IMR-90 (cell line): ENCODE data around the gene PCCA. TPM values are rescaled to one million over a fixed set of nuclear protein-coding genes. Genes with fewer than 3 reads are reported as not detected.

ENCODE experiments used
- ATAC-seq: fragments of 200-7000 bp; cut with Tn5 transposase; 2 replicates; pipeline ENCODE4 v1.9.1; 2020; ENCODE audit warnings: low read depth, mild to moderate bottlenecking, moderate library complexity
- BruUV-seq: library from RNA; stranded (reverse); fragments of 400-500 nt; replicated peaks from 2 replicates; lab custom pipeline; 2021; lab: Mats Ljungman, UMichigan
- CTCF ChIA-PET: fragments of 300-600 bp; formaldehyde crosslinking; extraction: SDS; loops from one replicate; lab custom pipeline; 2021; ENCODE audit warnings: antibody characterized with exemption; lab: Yijun Ruan, JAX
- POLR2A ChIA-PET: fragments of 300-600 bp; sonication (Branson Sonifier 250); formaldehyde crosslinking; loops from one replicate; lab custom pipeline; 2022; ENCODE audit warnings: antibody characterized with exemption; ENCODE audit not compliant: unreplicated experiment; lab: Charles Lee
- DNase-seq: peaks from one replicate; pipeline ENCODE4 v3.0.0; 2013
- H2AFZ ChIP-seq: replicated peaks from 2 replicates; pipeline ENCODE3; 2013; ENCODE audit warnings: low read length, mild to moderate bottlenecking; ENCODE audit not compliant: poor library complexity
- H2AK5ac ChIP-seq: 2 replicates; pipeline ENCODE4 v1.6.1; 2013; ENCODE audit warnings: low read depth, low read length, inconsistent platforms
- H2AK9ac ChIP-seq: replicated peaks from 2 replicates; pipeline ENCODE3; 2013; ENCODE audit warnings: mild to moderate bottlenecking, low read depth, low read length, moderate library complexity; ENCODE audit not compliant: poor library complexity
- H2BK120ac ChIP-seq: 2 replicates; pipeline ENCODE4 v1.6.1; 2013; ENCODE audit warnings: low read depth, low read length, inconsistent platforms
- H2BK15ac ChIP-seq: 3 replicates; pipeline ENCODE4 v1.6.1; 2013; ENCODE audit warnings: low read depth, low read length, inconsistent platforms
- H2BK20ac ChIP-seq: 2 replicates; pipeline ENCODE4 v1.6.1; 2013; ENCODE audit warnings: low read depth, mild to moderate bottlenecking, inconsistent platforms, low read length, moderate library complexity
- H2BK5ac ChIP-seq: 2 replicates; pipeline ENCODE4 v1.6.1; 2013; ENCODE audit warnings: mild to moderate bottlenecking, low read depth, low read length, inconsistent platforms; ENCODE audit not compliant: poor library complexity, severe bottlenecking
- H3K14ac ChIP-seq: replicated peaks from 2 replicates; pipeline ENCODE4 v1.6.1; 2013; ENCODE audit warnings: low read depth, low read length, inconsistent platforms
- H3K18ac ChIP-seq: 2 replicates; pipeline ENCODE4 v1.6.1; 2013; ENCODE audit warnings: low read depth, low read length, control low read depth
- H3K23ac ChIP-seq: 2 replicates; pipeline ENCODE4 v1.6.1; 2013; ENCODE audit warnings: low read depth, low read length, inconsistent platforms
- H3K27ac ChIP-seq: 2 replicates; pipeline ENCODE4 v1.5.1; 2013; ENCODE audit warnings: mild to moderate bottlenecking, control low read depth, low read length; ENCODE audit not compliant: insufficient read depth
- H3K27me3 ChIP-seq: 2 replicates; pipeline ENCODE4 v1.6.1; 2013; ENCODE audit warnings: low read length; ENCODE audit not compliant: control insufficient read depth, insufficient read depth
- H3K36me3 ChIP-seq: 2 replicates; pipeline ENCODE4 v1.6.1; 2013; ENCODE audit warnings: low read length, mixed read lengths; ENCODE audit not compliant: control insufficient read depth, insufficient read depth
- H3K4ac ChIP-seq: 2 replicates; pipeline ENCODE4 v1.6.1; 2013; ENCODE audit warnings: low read depth, low read length, inconsistent platforms
- H3K4me1 ChIP-seq: 2 replicates; pipeline ENCODE4 v1.6.1; 2013; ENCODE audit warnings: low read length, mixed read lengths; ENCODE audit not compliant: control insufficient read depth, insufficient read depth
- H3K4me2 ChIP-seq: 2 replicates; pipeline ENCODE4 v1.6.1; 2013; ENCODE audit warnings: low read depth, mild to moderate bottlenecking, control low read depth, low read length, moderate library complexity
- H3K4me3 ChIP-seq: 2 replicates; pipeline ENCODE4 v1.5.1; 2013; ENCODE audit warnings: low read depth, mild to moderate bottlenecking, control low read depth, low read length, moderate library complexity; ENCODE audit not compliant: insufficient read depth
- H3K56ac ChIP-seq: 2 replicates; pipeline ENCODE4 v1.6.1; 2013; ENCODE audit warnings: low read length, inconsistent platforms; ENCODE audit not compliant: insufficient read depth; ENCODE audit errors: extremely low read depth
- H3K79me1 ChIP-seq, 2 experiments: 2 replicates each; pipeline ENCODE4 v1.6.1; 2013; ENCODE audit warnings: low read length in 2 of 2, inconsistent platforms in 1 of 2, low read depth in 1 of 2
- H3K9ac ChIP-seq: 2 replicates; pipeline ENCODE4 v1.6.1; 2013; ENCODE audit warnings: low read depth, low read length, control low read depth
- H3K9me1 ChIP-seq: 2 replicates; pipeline ENCODE4 v1.6.1; 2013; ENCODE audit warnings: low read length, inconsistent platforms; ENCODE audit not compliant: insufficient read depth
- H3K9me3 ChIP-seq: 2 replicates; pipeline ENCODE4 v1.6.1; 2013; ENCODE audit warnings: low read length; ENCODE audit not compliant: control insufficient read depth, insufficient read depth
- H4K20me1 ChIP-seq: 2 replicates; pipeline ENCODE4 v1.6.1; 2013; ENCODE audit warnings: low read length, inconsistent platforms; ENCODE audit not compliant: insufficient read depth
- H4K5ac ChIP-seq: 2 replicates; pipeline ENCODE4 v1.6.1; 2013; ENCODE audit warnings: mild to moderate bottlenecking, low read depth, low read length, control low read depth
- H4K8ac ChIP-seq, 2 experiments: 2 replicates each; pipeline ENCODE4 v1.6.1; 2013; ENCODE audit warnings: low read depth in 2 of 2, low read length in 2 of 2, control low read depth in 1 of 2, inconsistent platforms in 1 of 2
- H4K91ac ChIP-seq: 2 replicates; pipeline ENCODE4 v1.6.1; 2013; ENCODE audit warnings: low read depth, low read length, inconsistent platforms; ENCODE audit not compliant: insufficient read depth
- BHLHE40 ChIP-seq: fragments of 150-350 bp; IDR thresholded peaks from 2 replicates; pipeline ENCODE4 v1.6.1; 2016; ENCODE audit warnings: mild to moderate bottlenecking, low read depth, low read length
- CEBPB ChIP-seq: IDR thresholded peaks from 2 replicates; pipeline ENCODE4 v1.6.1; 2012; ENCODE audit warnings: low read depth, low read length, improper control_type of control experiment
- ELK1 ChIP-seq: fragments of 150-350 bp; IDR thresholded peaks from 2 replicates; pipeline ENCODE4 v1.6.1; 2016; ENCODE audit warnings: low read depth, mild to moderate bottlenecking, low read length, moderate library complexity, borderline replicate concordance
- FOS ChIP-seq: fragments of 150-350 bp; IDR thresholded peaks from 2 replicates; pipeline ENCODE4 v1.6.1; 2016; ENCODE audit warnings: low read depth, low read length
- MAFK ChIP-seq: IDR thresholded peaks from 2 replicates; pipeline ENCODE4 v1.6.1; 2012; ENCODE audit warnings: low read depth, low read length, improper control_type of control experiment
- MAZ ChIP-seq: IDR thresholded peaks from 2 replicates; pipeline ENCODE4 v1.6.1; 2012; ENCODE audit warnings: low read depth, mild to moderate bottlenecking, low read length, improper control_type of control experiment, moderate library complexity, borderline replicate concordance
- MXI1 ChIP-seq: IDR thresholded peaks from 2 replicates; pipeline ENCODE4 v1.6.1; 2012; ENCODE audit warnings: low read depth, mild to moderate bottlenecking, low read length, moderate library complexity, borderline replicate concordance
- NFE2L2 ChIP-seq: fragments of 150-350 bp; IDR thresholded peaks from 2 replicates; pipeline ENCODE4 v1.6.1; 2016; ENCODE audit warnings: low read depth, mild to moderate bottlenecking, low read length
- POLR2A ChIP-seq: IDR thresholded peaks from 2 replicates; pipeline ENCODE4 v1.6.1; 2012; ENCODE audit warnings: mild to moderate bottlenecking, low read depth, low read length
- RCOR1 ChIP-seq: IDR thresholded peaks from 2 replicates; pipeline ENCODE4 v1.6.1; 2012; ENCODE audit warnings: mild to moderate bottlenecking, low read length, improper control_type of control experiment; ENCODE audit not compliant: insufficient replicate concordance
- RFX5 ChIP-seq: IDR thresholded peaks from 2 replicates; pipeline ENCODE4 v1.8.0; 2012; ENCODE audit warnings: low read depth, mild to moderate bottlenecking, low read length, moderate library complexity
- SMC3 ChIP-seq: fragments of 150-350 bp; IDR thresholded peaks from 2 replicates; pipeline ENCODE4 v1.6.1; 2016; ENCODE audit warnings: low read depth, mild to moderate bottlenecking, antibody characterized with exemption, low read length, moderate library complexity
- USF2 ChIP-seq: fragments of 150-350 bp; IDR thresholded peaks from 2 replicates; pipeline ENCODE4 v1.6.1; 2017; ENCODE audit warnings: mild to moderate bottlenecking, antibody characterized with exemption, low read length, low read depth
- WGBS, 2 experiments: methylation state at CpG; one replicate each; pipeline versions ENCODE4 v1.1.5 to v1.1.7; 2013; ENCODE audit warnings: missing lambda C conversion rate in 2 of 2; ENCODE audit not compliant: insufficient read length in 1 of 2; ENCODE audit errors: extremely low coverage in 2 of 2; 5-methylcytosine and 5-hydroxymethylcytosine counted together
- dilution Hi-C: fragments of 300-500 bp; cut with HindIII; formaldehyde crosslinking; loops from one replicate; pipeline ENCODE4 v1.14.3; 2018; ENCODE audit warnings: low sequenced_read_pairs; ENCODE audit not compliant: unreplicated experiment
- in situ Hi-C: fragments of 300-500 bp; cut with MboI; formaldehyde crosslinking; loops from 3 replicates; pipeline ENCODE4 v1.14.3; 2019; ENCODE audit warnings: low sequenced_read_pairs, inconsistent platforms, mixed read lengths
- intact Hi-C: fragments of 100-400 bp; cut with micrococcal nuclease; formaldehyde crosslinking; loops from 2 replicates; pipeline ENCODE4 v1.10.0; 2022
- polyA plus RNA-seq, 3 experiments: library from polyadenylated mRNA; depleted of rRNA; stranded (reverse); fragments of >200 nt; gene quantifications; 2 replicates each; pipeline ENCODE4 v1.2.3, GENCODE V29; 2012; ENCODE audit warnings: low replicate concordance in 1 of 3
- total RNA-seq: library from RNA; depleted of rRNA; stranded (reverse); fragments of >200 nt; gene quantifications from 2 replicates; pipeline ENCODE4 v1.2.3, GENCODE V29; 2012
- TF ChIP-seq, protein P1 (sequence below): conservative IDR thresholded peaks from 2 replicates; pipeline ENCODE4 v1.5.1; 2012; ENCODE audit warnings: mild to moderate bottlenecking, low read depth, low read length, improper control_type of control experiment

Gene PCCA
- total and polyA plus RNA-seq, 2 of the 4 experiments (the other 2 are of a cell fraction) = 7.6 to 24.0 TPM

DNA sequence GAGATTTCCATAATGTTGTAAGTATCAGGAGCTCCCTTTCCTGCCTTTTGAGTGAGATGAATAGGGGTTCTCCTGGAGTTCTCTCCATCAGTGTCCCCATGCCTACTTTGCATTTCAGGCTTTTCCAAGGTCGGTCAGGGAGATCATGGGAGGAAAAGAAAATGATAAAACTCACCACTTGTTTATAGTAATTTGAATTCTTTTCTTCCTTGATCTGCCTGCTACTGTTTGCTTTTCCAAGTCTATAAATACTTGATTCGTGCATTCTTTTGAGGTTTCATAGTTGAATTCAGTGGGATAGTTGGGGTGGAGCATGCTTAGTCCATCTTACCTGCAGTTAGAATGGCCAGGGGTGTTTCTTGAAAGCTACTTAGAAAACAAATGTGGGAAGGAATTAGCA is 51.5 kb downstream of the PCCA start:
- Histone ChIP-seq H2AK9ac (no peak overlapping the region), H3K14ac (no peak overlapping the region), H2BK20ac (0 out of 2 replicates have a peak overlapping the region, but pooled peaks have one; percentile 21), H3K56ac (no peak overlapping the region), H3K4me3 (no peak overlapping the region), H4K5ac (no peak overlapping the region), H2AFZ (no peak overlapping the region), H3K4ac (no peak overlapping the region; the same call in 1 of the 2 replicates), H4K8ac (no peak overlapping the region), H2BK5ac (no peak overlapping the region), H3K27me3 (no peaks in the 10 kb centered on the region), H3K79me1 (peaks cover 12 to 16% of the 10 kb centered on the region in 2 experiments; a peak in 3 of 4 replicates), H3K27ac (no peak overlapping the region), H2AK5ac (no peak overlapping the region), H3K4me2 (no peak overlapping the region; the same call in 1 of the 2 replicates), H3K18ac (no peak overlapping the region; the same call in 1 of the 2 replicates), H2BK120ac (0 out of 2 replicates have a peak overlapping the region, but pooled peaks have one; percentile 4), H4K20me1 (no peaks in the 10 kb centered on the region), H3K9ac (no peak overlapping the region), H3K9me3 (no peaks in the 10 kb centered on the region), H3K23ac (peak overlapping the region; percentile 14; the same call in 1 of the 2 replicates), H3K9me1 (no peaks in the 10 kb centered on the region), H2BK15ac (no peak overlapping the region; the same call in 2 of the 3 replicates), H4K91ac (no peak overlapping the region), H3K36me3 (peaks cover 7% of the 10 kb centered on the region; the same call in 1 of the 2 replicates), H3K4me1 (peaks cover 6% of the 10 kb centered on the region; the same call in 1 of the 2 replicates)
- dilution Hi-C loops = no loop called here
- POLR2A ChIA-PET = no interaction called here
- ATAC-seq (peak; percentile 42), DNase-seq (peak; percentile 23)
- BruUV-seq = no TSS peak
- in situ Hi-C loops = no loop called here
- no CpG with 5 or more reads among the region's 2 CpGs for WGBS, 2 experiments
- CTCF ChIA-PET = interaction anchor here (0.6 kb wide), 1 partner anchor 88 kb away, joined by 4 read pairs; no protein-coding TSS in a partner anchor
- intact Hi-C loops = no loop called here
- TF ChIP-seq BHLHE40 = no peak
- no peak for TF ChIP-seq USF2
- no peak for TF ChIP-seq MXI1
- TF ChIP-seq ELK1 = no peak
- no peak for TF ChIP-seq RCOR1
- no peak for TF ChIP-seq RFX5
- TF ChIP-seq FOS = no peak
- no peak for TF ChIP-seq SMC3
- TF ChIP-seq MAZ = no peak
- no peak for TF ChIP-seq MAFK
- TF ChIP-seq NFE2L2 = no peak
- TF ChIP-seq POLR2A = no peak
- TF ChIP-seq, protein P1, sequence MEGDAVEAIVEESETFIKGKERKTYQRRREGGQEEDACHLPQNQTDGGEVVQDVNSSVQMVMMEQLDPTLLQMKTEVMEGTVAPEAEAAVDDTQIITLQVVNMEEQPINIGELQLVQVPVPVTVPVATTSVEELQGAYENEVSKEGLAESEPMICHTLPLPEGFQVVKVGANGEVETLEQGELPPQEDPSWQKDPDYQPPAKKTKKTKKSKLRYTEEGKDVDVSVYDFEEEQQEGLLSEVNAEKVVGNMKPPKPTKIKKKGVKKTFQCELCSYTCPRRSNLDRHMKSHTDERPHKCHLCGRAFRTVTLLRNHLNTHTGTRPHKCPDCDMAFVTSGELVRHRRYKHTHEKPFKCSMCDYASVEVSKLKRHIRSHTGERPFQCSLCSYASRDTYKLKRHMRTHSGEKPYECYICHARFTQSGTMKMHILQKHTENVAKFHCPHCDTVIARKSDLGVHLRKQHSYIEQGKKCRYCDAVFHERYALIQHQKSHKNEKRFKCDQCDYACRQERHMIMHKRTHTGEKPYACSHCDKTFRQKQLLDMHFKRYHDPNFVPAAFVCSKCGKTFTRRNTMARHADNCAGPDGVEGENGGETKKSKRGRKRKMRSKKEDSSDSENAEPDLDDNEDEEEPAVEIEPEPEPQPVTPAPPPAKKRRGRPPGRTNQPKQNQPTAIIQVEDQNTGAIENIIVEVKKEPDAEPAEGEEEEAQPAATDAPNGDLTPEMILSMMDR = no peak
- no peak for TF ChIP-seq CEBPB
